Nephron progenitor cell (in vitro differentiated cells): Measurements from ENCODE around the gene SEMA6A.
A peak's percentile ranks its signal among the peaks of the same experiment; 100 is the strongest.

Source experiments
- DNase-seq: peaks from one replicate; pipeline ENCODE4 v3.0.0; 2021
- H3K27ac Mint-ChIP-seq: 2 replicates; pipeline ENCODE4 v1.8.0; 2021; ENCODE audit warnings: mild to moderate bottlenecking, moderate library complexity, mixed read lengths
- H3K27me3 Mint-ChIP-seq: 2 replicates; pipeline ENCODE4 v1.8.0; 2021; ENCODE audit warnings: mild to moderate bottlenecking, low read depth, mixed read lengths; ENCODE audit not compliant: poor library complexity
- H3K36me3 Mint-ChIP-seq: 2 replicates; pipeline ENCODE4 v1.8.0; 2021; ENCODE audit warnings: low read depth, mixed read lengths
- H3K4me1 Mint-ChIP-seq: 2 replicates; pipeline ENCODE4 v1.8.0; 2021; ENCODE audit warnings: mixed read lengths
- H3K4me3 Mint-ChIP-seq: 2 replicates; pipeline ENCODE4 v1.8.0; 2021; ENCODE audit warnings: mild to moderate bottlenecking, moderate library complexity, mixed read lengths
- H3K9me3 Mint-ChIP-seq: 2 replicates; pipeline ENCODE4 v1.8.0; 2021; ENCODE audit warnings: mild to moderate bottlenecking, moderate library complexity, mixed read lengths
- TF ChIP-seq, protein P1 (sequence below): fragments of 200-600 bp; sonication (generic); IDR thresholded peaks from 2 replicates; pipeline ENCODE4 v1.5.0; 2021; ENCODE audit warnings: antibody characterized with exemption

SEMA6A gene

DNA sequence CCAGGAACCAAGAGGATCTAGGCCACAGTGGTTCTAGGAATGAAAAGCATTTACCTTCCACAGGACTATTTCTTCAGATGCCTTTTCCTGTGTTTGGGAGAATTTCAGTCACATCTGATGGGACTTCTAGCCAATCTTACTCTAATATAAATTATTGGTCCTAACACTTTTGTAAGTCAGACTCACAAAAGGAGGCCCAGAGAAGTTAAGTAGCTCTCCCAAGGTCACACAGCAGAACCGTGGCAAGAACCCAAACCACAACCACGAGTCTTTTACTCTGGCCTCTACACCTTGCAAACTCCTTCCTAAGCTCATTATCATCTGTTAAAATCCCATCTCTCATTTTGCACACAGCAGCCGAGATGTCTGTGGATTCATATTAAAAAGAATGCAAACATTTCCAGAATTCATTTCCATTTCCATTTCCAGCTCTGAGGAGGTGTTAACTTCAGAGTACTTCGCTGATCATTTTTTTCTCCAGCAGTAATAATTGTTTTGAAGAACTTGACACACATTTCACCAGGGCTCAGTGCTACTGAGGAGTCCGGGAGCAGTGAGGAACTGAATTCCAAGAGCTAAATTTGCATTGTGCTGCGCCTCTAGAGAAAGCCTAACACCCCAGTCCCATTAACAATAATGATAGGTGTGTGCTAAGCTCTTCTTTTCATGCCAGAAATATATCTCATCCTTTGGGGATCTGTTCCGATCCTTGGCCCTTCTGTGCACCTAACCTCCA lies 168.1 kb downstream of the SEMA6A start:
- Mint-ChIP-seq H3K27me3 (no peaks in the 10 kb centered on the region), H3K4me3 (no peak overlapping the region), H3K4me1 (peaks cover 32% of the 10 kb centered on the region), H3K27ac (no peak overlapping the region), H3K9me3 (no peaks in the 10 kb centered on the region), H3K36me3 (no peaks in the 10 kb centered on the region)
- DNase-seq = no peak
- TF ChIP-seq, protein P1, sequence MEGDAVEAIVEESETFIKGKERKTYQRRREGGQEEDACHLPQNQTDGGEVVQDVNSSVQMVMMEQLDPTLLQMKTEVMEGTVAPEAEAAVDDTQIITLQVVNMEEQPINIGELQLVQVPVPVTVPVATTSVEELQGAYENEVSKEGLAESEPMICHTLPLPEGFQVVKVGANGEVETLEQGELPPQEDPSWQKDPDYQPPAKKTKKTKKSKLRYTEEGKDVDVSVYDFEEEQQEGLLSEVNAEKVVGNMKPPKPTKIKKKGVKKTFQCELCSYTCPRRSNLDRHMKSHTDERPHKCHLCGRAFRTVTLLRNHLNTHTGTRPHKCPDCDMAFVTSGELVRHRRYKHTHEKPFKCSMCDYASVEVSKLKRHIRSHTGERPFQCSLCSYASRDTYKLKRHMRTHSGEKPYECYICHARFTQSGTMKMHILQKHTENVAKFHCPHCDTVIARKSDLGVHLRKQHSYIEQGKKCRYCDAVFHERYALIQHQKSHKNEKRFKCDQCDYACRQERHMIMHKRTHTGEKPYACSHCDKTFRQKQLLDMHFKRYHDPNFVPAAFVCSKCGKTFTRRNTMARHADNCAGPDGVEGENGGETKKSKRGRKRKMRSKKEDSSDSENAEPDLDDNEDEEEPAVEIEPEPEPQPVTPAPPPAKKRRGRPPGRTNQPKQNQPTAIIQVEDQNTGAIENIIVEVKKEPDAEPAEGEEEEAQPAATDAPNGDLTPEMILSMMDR = no peak

DNA sequence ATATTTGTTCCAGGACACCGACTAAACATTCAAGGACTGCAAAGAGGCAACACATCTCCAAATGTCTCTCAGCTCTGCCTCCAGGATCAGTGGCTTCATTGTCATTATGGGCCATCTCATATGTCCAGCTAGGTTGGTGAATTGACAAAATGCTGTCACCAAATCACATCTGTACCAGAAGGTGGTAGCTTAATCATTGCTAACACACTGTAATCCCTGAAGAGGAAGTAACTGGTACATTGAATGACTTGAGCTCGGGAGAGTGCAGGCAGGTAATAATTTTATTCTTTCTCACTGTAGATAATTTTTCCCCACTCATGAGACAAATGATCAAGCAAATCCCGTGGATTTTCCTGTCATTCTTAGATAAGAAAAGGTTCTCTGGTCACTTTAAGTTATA lies 169.8 kb downstream of the SEMA6A start:
- TF ChIP-seq, protein P1 = no peak
- Mint-ChIP-seq H3K27ac (no peak overlapping the region), H3K4me3 (no peak overlapping the region), H3K36me3 (no peaks in the 10 kb centered on the region), H3K9me3 (no peaks in the 10 kb centered on the region), H3K27me3 (no peaks in the 10 kb centered on the region), H3K4me1 (peaks cover 27% of the 10 kb centered on the region)
- DNase-seq = no peak

DNA sequence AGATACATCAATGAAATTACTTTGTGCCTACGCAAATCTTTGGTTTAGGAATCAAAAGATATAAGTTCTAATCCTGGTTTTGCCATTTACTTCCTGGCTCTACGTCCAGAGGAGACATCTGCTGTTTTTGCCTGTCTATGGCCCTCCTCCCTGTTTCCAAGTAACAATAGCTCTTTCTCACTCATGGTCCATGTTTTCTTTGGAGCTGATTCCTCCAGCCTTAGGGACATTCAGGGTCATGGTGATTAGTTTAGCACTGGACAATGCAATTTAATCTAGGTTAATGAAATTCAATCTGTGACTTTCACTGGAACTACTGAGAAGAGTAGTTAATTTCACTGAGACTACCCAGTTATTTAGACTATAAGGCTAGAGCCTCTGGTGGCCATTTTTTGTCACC lies 170.6 kb downstream of the SEMA6A start:
- Mint-ChIP-seq H3K9me3 (no peaks in the 10 kb centered on the region), H3K27me3 (peaks cover 3% of the 10 kb centered on the region), H3K27ac (no peak overlapping the region), H3K4me1 (peaks cover 27% of the 10 kb centered on the region), H3K4me3 (no peak overlapping the region), H3K36me3 (no peaks in the 10 kb centered on the region)
- TF ChIP-seq, protein P1 = no peak
- no peak for DNase-seq

DNA sequence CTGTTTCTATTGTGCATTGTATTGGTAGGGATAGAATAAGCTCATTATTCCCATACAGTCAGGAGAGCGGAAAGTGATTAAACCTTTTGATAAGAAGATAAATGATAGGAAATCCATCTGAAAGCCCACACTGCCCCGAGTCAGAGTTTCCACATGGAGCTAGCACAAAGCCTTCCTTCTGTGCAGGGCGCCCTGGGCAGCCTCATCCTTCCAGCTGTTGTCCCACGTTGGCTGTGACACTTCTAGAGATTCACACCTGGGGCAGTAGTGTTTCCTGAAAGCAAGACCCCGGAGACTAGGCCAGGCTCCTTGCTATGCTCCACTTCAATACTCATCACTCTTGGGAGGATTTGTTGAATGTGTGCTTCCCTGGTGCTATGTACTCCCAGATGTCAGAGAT lies 172.4 kb downstream of the SEMA6A start:
- Mint-ChIP-seq H3K36me3 (no peaks in the 10 kb centered on the region), H3K9me3 (no peaks in the 10 kb centered on the region), H3K27me3 (peaks cover 3% of the 10 kb centered on the region), H3K27ac (no peak overlapping the region), H3K4me3 (no peak overlapping the region), H3K4me1 (peaks cover 27% of the 10 kb centered on the region)
- TF ChIP-seq, protein P1 = no peak
- no peak for DNase-seq

DNA sequence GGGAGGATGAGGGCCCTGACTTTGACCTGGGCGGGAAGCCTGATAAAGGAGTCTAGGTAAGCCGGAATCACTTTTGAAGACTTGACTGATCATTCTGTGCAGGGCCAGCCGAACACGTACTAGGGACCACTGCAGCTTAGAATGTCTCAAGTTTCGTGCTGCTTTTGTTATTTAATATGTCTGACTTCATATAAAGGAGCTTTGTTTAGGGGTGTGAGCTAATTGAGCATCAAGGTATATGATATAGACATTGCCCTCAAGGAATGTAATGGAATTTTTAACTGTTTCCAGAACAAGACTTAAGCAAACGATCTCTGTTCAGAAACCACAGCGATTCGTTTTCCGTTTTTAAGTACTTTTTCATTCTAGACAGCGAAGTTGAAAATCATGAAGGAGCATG lies 173.0 kb downstream of the SEMA6A start:
- DNase-seq = no peak
- Mint-ChIP-seq H3K9me3 (no peaks in the 10 kb centered on the region), H3K27ac (peak overlapping the region; percentile 11), H3K4me3 (no peak overlapping the region), H3K36me3 (no peaks in the 10 kb centered on the region), H3K4me1 (peaks cover 31% of the 10 kb centered on the region), H3K27me3 (peaks cover 3% of the 10 kb centered on the region)
- TF ChIP-seq, protein P1 = no peak

DNA sequence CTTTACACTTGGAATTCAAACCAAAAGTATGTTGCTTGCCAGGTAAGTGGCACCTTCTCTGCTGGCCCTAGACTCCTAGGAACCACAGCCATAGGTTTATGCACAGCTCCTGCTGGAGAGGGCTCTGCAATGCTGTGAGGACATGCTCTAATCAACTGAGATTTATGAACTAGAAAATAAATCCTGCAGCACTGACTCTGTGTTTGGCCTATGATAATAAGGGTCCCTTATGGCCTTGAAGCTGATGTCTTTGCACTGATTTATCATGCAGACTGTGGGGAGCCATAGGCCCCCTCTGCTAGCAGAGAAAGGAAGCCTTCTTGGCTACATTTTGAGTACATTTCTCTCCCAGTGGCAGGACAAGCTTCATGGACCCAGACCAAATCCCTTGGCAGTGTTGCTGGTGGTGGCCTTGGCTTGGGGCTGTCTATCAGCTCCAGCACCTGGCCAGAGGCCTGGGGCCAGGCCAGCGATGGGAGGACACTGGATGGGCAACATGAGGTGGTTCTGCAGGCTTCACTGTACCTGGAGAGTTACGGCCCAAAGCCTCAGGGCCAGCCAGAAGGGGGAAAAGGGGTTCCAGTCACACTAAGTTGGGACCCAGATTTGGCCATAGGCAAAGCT lies 178.0 kb downstream of the SEMA6A start:
- Mint-ChIP-seq H3K4me3 (no peak overlapping the region), H3K4me1 (peaks cover 38% of the 10 kb centered on the region), H3K36me3 (no peaks in the 10 kb centered on the region), H3K27ac (no peak overlapping the region), H3K9me3 (peaks cover 8% of the 10 kb centered on the region), H3K27me3 (peaks cover 5% of the 10 kb centered on the region)
- no peak for DNase-seq
- TF ChIP-seq, protein P1 = no peak
